ENCODE measurements around the gene RBM20.

Gene RBM20

DNA sequence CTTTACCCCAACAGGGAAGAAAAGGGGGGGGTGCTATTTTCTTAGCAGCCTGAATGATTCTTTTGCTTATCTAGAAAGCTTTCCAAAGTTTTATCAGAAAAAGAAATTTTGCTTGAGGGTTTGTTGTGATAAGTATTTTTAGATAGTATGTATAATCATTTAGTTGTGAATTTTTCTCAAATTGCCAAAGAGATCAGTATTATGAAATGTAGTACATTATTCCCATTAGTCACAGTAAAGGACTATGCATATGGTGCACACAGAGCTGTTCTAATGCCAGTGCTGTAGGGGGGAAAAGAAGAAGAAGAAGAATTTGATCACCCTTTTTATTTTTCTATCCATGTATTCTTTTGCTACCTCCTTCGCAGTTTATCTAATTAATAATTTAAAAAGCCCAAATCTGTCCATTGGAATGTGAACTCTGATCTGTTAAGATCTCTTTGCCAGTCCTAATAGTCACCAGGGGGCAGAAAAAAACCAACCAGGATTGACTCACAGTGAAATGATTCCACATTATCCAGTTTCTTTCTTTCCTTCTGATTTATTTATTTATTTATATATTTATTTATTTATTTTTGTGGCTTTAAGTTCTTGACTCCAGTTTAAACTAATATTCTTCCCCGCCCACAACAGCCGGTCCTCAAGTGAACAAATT is 4.7 kb downstream of the RBM20 start:
- in situ Hi-C loops (cut with HindIII; ENCODE audit: low sequenced_read_pairs) = no loop called here
- TF ChIP-seq, protein P1, sequence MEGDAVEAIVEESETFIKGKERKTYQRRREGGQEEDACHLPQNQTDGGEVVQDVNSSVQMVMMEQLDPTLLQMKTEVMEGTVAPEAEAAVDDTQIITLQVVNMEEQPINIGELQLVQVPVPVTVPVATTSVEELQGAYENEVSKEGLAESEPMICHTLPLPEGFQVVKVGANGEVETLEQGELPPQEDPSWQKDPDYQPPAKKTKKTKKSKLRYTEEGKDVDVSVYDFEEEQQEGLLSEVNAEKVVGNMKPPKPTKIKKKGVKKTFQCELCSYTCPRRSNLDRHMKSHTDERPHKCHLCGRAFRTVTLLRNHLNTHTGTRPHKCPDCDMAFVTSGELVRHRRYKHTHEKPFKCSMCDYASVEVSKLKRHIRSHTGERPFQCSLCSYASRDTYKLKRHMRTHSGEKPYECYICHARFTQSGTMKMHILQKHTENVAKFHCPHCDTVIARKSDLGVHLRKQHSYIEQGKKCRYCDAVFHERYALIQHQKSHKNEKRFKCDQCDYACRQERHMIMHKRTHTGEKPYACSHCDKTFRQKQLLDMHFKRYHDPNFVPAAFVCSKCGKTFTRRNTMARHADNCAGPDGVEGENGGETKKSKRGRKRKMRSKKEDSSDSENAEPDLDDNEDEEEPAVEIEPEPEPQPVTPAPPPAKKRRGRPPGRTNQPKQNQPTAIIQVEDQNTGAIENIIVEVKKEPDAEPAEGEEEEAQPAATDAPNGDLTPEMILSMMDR (IDR thresholded peaks at IDR 0.05; ENCODE audit: low read depth, low read length) = peak; percentile 4
- H3K4me3 ChIP-seq (ENCODE audit: low read depth, low read length) = no peak overlapping the region
- DNase-seq (ENCODE audit: low read depth, low spot score) = no peak

DNA sequence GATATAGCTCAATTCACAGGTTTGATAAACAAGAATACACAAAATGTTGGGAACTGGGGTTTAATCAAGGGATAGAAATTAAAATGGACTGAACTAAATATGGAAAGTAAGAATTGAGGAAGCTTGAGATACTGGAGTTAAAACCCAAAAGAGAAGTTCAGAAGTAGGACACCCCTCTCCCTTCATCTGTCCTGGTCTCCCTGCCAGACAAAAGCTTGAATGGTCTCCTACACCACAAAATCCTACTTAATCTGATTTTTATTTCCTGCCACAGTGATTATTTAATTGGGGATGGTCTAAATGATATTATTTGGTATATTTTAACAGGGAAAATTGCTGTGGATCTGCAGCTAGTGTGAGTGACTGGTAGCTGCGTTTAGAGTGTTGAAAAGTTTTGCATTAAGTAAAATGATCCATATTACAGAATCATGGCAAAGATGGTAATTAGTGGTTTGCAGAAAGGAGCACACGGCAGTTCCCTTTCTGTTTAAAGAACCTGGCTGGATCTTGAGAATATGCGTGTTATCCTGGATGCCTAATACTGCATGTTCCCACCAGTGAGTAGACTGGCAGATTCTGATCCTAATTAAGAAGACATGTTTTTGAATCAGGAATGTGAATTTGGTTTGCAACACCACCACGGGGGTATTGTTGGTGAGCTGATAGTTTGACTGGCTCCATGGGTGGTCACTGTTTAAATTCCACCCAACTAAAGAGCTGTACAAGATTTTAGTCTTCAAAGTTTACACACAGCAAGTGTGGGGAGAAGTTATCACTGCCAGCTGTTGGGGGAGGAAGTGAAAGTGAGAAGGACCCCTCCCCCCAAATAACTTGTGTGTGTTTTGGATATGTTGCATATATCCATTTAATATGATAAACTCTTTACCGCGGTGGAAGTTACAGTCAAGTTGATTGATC is 5.5 kb downstream of the RBM20 start:
- in situ Hi-C loops (cut with HindIII; ENCODE audit: low sequenced_read_pairs) = no loop called here
- H3K4me3 ChIP-seq (ENCODE audit: low read depth, low read length) = no peak overlapping the region
- no peak for DNase-seq (ENCODE audit: low read depth, low spot score)
- TF ChIP-seq, protein P1 (IDR thresholded peaks at IDR 0.05; ENCODE audit: low read depth, low read length) = no peak

DNA sequence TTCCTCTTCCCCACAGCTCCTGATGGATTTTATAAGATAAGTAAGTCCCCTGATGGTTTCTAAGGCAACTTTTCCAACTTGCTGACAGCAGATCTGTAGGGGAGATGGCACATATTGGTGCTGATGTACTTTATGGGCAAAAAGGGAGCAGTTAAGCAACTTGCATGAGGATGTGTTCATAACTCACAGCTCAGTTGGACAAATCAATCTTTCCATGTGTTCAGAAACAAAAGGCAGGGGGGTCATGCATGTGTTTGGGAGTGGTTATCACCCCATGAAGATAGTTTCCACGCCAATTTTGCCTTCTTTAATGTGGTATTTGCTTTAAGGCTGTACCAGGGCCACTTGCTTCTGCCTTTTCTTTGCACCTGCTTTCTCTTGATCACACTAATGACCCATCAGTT is 6.1 kb downstream of the RBM20 start:
- in situ Hi-C loops (cut with HindIII; ENCODE audit: low sequenced_read_pairs) = no loop called here
- no peak overlapping the region for H3K4me3 ChIP-seq (ENCODE audit: low read depth, low read length)

GRCh38 chr10:110651044-110651958 is 7.2 kb downstream of the RBM20 start:
- H3K4me3 ChIP-seq (ENCODE audit: low read depth, low read length) = no peak overlapping the region
- DNase-seq (ENCODE audit: low read depth, low spot score) = peak; percentile 84
- TF ChIP-seq, protein P1 (IDR thresholded peaks at IDR 0.05; ENCODE audit: low read depth, low read length) = no peak
- in situ Hi-C loops (cut with HindIII; ENCODE audit: low sequenced_read_pairs) = no loop called here

More for the DNA sequence above, 6.1 kb downstream of the RBM20 start:
- TF ChIP-seq, protein P1 (IDR thresholded peaks at IDR 0.05; ENCODE audit: low read depth, low read length) = no peak
- DNase-seq (ENCODE audit: low read depth, low spot score) = no peak

DNA sequence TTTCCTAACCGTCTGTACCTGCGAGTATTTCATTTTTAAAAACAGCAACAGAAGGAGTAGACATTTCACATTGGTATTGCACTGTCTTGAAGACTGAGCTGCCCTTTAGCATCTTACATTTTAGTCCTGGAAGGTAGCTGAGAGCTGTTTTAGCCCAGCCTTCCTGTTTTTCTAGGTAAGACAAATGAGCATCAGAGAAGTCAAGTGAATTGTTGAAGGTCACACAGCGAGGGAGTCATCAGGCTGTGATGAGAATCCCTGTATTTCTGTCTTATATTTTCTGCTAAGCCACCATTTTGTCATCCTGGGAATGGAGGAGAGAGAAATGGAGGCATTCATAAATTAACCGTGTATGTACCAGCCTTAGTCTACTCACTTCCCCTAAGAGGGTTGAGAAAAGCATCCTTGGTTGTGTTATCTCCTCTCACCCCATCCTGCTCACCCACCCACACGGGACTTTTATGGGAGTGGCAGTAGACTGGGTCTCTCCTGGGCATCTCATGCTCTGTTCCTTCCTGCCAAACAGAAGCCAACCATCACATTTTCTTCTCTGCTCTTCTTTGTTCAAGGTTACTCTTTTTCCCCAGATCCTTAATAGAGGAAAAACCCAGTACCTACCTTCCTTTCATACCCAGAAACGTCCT is 8.5 kb downstream of the RBM20 start:
- TF ChIP-seq, protein P1 (IDR thresholded peaks at IDR 0.05; ENCODE audit: low read depth, low read length) = no peak
- in situ Hi-C loops (cut with HindIII; ENCODE audit: low sequenced_read_pairs) = no loop called here
- DNase-seq (ENCODE audit: low read depth, low spot score) = no peak
- H3K4me3 ChIP-seq (ENCODE audit: low read depth, low read length) = no peak overlapping the region

DNA sequence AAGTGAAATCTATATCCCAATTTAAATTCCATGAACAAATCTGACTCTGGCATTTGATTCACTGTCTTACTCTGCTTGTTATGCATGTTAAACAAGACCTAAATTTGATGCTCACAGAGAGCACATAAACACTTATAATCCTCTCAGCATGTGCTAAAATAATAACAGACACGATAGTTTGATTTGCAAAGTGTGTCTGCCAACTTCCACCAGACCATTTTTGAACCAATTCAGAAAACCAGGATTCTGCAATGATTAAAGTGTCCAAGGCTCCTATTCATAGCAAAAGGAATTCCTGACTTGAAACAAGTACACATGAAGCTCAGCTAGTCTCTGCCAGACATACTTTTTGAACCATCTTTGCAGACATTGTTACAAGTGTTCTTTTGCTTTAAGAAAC is 11.2 kb downstream of the RBM20 start:
- no peak overlapping the region for H3K4me3 ChIP-seq (ENCODE audit: low read depth, low read length)
- TF ChIP-seq, protein P1 (IDR thresholded peaks at IDR 0.05; ENCODE audit: low read depth, low read length) = no peak
- no peak for DNase-seq (ENCODE audit: low read depth, low spot score)
- in situ Hi-C loops (cut with HindIII; ENCODE audit: low sequenced_read_pairs) = no loop called here
